ENCODE measurements around the gene CETN2.

CETN2 gene

DNA sequence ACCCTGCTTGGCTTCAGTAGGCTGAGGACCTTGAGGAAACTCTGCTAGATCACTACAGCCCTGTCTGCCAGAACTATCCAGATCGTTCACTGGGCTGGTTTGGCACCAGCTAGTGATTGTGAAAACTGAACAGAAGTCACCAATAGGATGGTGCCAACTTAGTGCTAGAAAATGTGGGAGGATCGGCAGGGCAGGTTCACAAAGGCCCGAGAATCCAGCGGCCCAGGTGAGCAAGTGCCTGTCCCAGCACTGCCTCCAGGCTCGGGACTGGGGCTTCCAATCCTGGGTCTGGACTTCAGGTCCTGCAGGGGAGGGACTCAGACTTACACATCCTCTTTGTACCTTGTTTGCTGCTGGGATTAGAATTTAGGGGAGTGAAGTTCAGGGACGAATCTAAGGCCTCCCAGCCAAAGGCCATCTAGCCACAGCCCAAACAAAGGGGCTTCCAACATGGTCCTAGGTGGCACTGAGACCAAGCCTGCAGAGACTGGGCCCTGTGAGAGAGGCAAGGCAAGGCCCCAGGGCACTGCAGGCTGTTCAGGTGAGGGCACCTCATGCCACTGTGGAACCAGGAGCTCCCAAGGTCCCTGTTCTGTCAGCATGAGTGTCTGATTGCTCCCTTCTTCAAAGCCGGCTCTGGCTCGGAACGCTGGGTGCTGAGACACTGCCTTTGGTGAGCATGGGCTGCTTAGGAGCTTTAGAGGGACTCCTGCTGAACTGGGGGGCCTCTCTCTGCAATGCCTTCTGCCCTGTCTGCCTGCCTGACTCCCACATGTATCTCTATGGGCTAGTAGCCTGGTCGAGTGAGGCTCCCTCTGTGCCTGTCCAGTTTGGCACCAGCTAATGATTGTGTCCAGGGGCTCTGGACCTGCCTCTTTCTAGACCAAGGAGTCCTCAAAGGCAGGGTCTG, 46.6 kb upstream of the CETN2 start:
- H4K20me1 ChIP-seq (ENCODE audit: insufficient read depth, low read length), result no peaks in the 10 kb centered on the region
- H2AFZ ChIP-seq (ENCODE audit: low read length), result no peak overlapping the region

DNA sequence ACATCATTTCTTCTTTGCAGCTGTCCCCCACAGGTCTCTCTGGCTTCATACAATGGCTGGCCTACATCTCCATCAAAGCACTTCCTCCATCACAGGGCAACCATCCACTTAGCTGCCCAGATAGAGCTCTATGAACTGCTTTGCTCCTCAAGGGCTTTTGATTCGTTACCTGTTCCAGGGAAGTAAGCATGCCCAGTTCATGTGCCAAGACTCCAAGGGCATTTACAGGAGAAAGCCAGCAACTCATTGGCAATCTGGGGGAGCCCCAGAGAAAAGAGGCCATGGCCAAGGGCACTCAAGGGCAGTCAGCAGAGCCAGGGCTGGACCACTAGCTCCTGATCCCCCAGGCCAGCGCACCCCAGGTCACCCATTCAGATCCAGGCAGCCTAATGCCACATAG, 42.8 kb upstream of the CETN2 start:
- TF ChIP-seq EZH2phosphoT487 (IDR thresholded peaks at IDR 0.05; ENCODE audit: low read length), result no peak
- TF ChIP-seq EZH2 (optimal IDR thresholded peaks at IDR 0.05; ENCODE audit: low read depth, low read length), result no peak
- TF ChIP-seq, protein P1, sequence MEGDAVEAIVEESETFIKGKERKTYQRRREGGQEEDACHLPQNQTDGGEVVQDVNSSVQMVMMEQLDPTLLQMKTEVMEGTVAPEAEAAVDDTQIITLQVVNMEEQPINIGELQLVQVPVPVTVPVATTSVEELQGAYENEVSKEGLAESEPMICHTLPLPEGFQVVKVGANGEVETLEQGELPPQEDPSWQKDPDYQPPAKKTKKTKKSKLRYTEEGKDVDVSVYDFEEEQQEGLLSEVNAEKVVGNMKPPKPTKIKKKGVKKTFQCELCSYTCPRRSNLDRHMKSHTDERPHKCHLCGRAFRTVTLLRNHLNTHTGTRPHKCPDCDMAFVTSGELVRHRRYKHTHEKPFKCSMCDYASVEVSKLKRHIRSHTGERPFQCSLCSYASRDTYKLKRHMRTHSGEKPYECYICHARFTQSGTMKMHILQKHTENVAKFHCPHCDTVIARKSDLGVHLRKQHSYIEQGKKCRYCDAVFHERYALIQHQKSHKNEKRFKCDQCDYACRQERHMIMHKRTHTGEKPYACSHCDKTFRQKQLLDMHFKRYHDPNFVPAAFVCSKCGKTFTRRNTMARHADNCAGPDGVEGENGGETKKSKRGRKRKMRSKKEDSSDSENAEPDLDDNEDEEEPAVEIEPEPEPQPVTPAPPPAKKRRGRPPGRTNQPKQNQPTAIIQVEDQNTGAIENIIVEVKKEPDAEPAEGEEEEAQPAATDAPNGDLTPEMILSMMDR (IDR thresholded peaks at IDR 0.05; ENCODE audit: low read length), result no peak
- Histone ChIP-seq H3K9ac (ENCODE audit: low read length) (no peak overlapping the region), H3K36me3 (replicated peaks; ENCODE audit: insufficient read depth, low read length) (no peaks in the 10 kb centered on the region), H4K20me1 (ENCODE audit: insufficient read depth, low read length) (no peaks in the 10 kb centered on the region), H3K4me2 (ENCODE audit: low read depth, low read length) (no peak overlapping the region), H3K79me2 (ENCODE audit: low read length) (no peaks in the 10 kb centered on the region), H3F3A (ENCODE audit: insufficient read depth, low read length) (no peaks in the 10 kb centered on the region), H2AFZ (ENCODE audit: low read length) (no peak overlapping the region), H3K9me2 (replicated peaks; ENCODE audit: insufficient read depth, low read length) (no peaks in the 10 kb centered on the region), H3K27me3 (replicated peaks; ENCODE audit: insufficient read depth, low read length) (no peaks in the 10 kb centered on the region), H3K9me3 (replicated peaks; ENCODE audit: insufficient read depth, low read length) (no peaks in the 10 kb centered on the region), H3K27ac (ENCODE audit: low read length) (no peak overlapping the region), H3K4me1 (ENCODE audit: low read length) (no peaks in the 10 kb centered on the region), H3K4me3 (ENCODE audit: low read length) (no peak overlapping the region)
- DNase-seq, result no peak

More for the DNA sequence above, 46.6 kb upstream of the CETN2 start:
- Histone ChIP-seq H3F3A (ENCODE audit: insufficient read depth, low read length) (no peaks in the 10 kb centered on the region), H3K4me2 (ENCODE audit: low read depth, low read length) (no peak overlapping the region), H3K9ac (ENCODE audit: low read length) (no peak overlapping the region), H3K27ac (ENCODE audit: low read length) (no peak overlapping the region), H3K9me2 (replicated peaks; ENCODE audit: insufficient read depth, low read length) (no peaks in the 10 kb centered on the region), H3K27me3 (replicated peaks; ENCODE audit: insufficient read depth, low read length) (no peaks in the 10 kb centered on the region), H3K79me2 (ENCODE audit: low read length) (no peaks in the 10 kb centered on the region), H3K4me3 (ENCODE audit: low read length) (no peak overlapping the region), H3K9me3 (replicated peaks; ENCODE audit: insufficient read depth, low read length) (no peaks in the 10 kb centered on the region), H3K4me1 (ENCODE audit: low read length) (no peaks in the 10 kb centered on the region), H3K36me3 (replicated peaks; ENCODE audit: insufficient read depth, low read length) (no peaks in the 10 kb centered on the region)
- DNase-seq, result no peak
- TF ChIP-seq EZH2phosphoT487 (IDR thresholded peaks at IDR 0.05; ENCODE audit: low read length) (no peak), EZH2 (optimal IDR thresholded peaks at IDR 0.05; ENCODE audit: low read depth, low read length) (no peak)
- TF ChIP-seq, protein P1 (IDR thresholded peaks at IDR 0.05; ENCODE audit: low read length), result no peak

GRCh38 chrX:152872522-152872921, 42.0 kb upstream of the CETN2 start:
- Histone ChIP-seq H3K36me3 (replicated peaks; ENCODE audit: insufficient read depth, low read length) (no peaks in the 10 kb centered on the region), H3K4me3 (ENCODE audit: low read length) (no peak overlapping the region), H3K79me2 (ENCODE audit: low read length) (no peaks in the 10 kb centered on the region), H3K27ac (ENCODE audit: low read length) (no peak overlapping the region), H3K9me3 (replicated peaks; ENCODE audit: insufficient read depth, low read length) (no peaks in the 10 kb centered on the region), H2AFZ (ENCODE audit: low read length) (no peak overlapping the region), H3K9ac (ENCODE audit: low read length) (no peak overlapping the region), H3K4me2 (ENCODE audit: low read depth, low read length) (no peak overlapping the region), H3K4me1 (ENCODE audit: low read length) (no peaks in the 10 kb centered on the region), H3K27me3 (replicated peaks; ENCODE audit: insufficient read depth, low read length) (no peaks in the 10 kb centered on the region), H4K20me1 (ENCODE audit: insufficient read depth, low read length) (no peaks in the 10 kb centered on the region), H3K9me2 (replicated peaks; ENCODE audit: insufficient read depth, low read length) (no peaks in the 10 kb centered on the region), H3F3A (ENCODE audit: insufficient read depth, low read length) (no peaks in the 10 kb centered on the region)
- no peak for TF ChIP-seq EZH2phosphoT487 (IDR thresholded peaks at IDR 0.05; ENCODE audit: low read length)
- TF ChIP-seq, protein P1 (IDR thresholded peaks at IDR 0.05; ENCODE audit: low read length), result no peak
- TF ChIP-seq EZH2 (optimal IDR thresholded peaks at IDR 0.05; ENCODE audit: low read depth, low read length), result no peak
- no peak for DNase-seq
